Testis (tissue), 3 donors: ENCODE measurements around the gene CPLX3. TPM values are rescaled to one million over a fixed set of nuclear protein-coding genes. Genes with fewer than 3 reads are reported as not detected.

Source experiments
- DNase-seq: peaks from one replicate; pipeline ENCODE4 v3.0.0-alpha.2; 2019
- H3K27ac ChIP-seq, 2 donors: fragments of 200-600 bp; sonication (generic); one replicate each; pipeline ENCODE4 v1.5.1; 2019
- H3K27me3 ChIP-seq: fragments of 200-600 bp; sonication (generic); one replicate; pipeline ENCODE4 v1.5.1; 2019
- H3K36me3 ChIP-seq: fragments of 200-600 bp; sonication (generic); one replicate; pipeline ENCODE4 v1.5.1; 2017; ENCODE audit warnings: low read depth; ENCODE audit errors: missing control alignments
- H3K4me1 ChIP-seq: fragments of 200-600 bp; sonication (generic); one replicate; pipeline ENCODE4 v1.5.1; 2019
- H3K4me3 ChIP-seq, 2 donors: fragments of 200-600 bp; sonication (generic); one replicate each; pipeline ENCODE4 v1.5.1; 2017 to 2019
- H3K9me3 ChIP-seq: fragments of 200-600 bp; sonication (generic); one replicate; pipeline ENCODE4 v1.5.1; 2017
- CTCF ChIP-seq, 3 experiments: fragments of 450-650 bp in 2 of 3; fragments of 200-600 bp in 1 of 3; sonication (generic) in 1 of 3; IDR thresholded peaks; one replicate each; pipeline ENCODE4 v1.5.1; 2016 to 2019; ENCODE audit warnings: antibody characterized with exemption in 3 of 3, mild to moderate bottlenecking in 2 of 3, moderate library complexity in 1 of 3
- POLR2A ChIP-seq: fragments of 450-650 bp; IDR thresholded peaks from one replicate; pipeline ENCODE4 v1.6.1; 2017; ENCODE audit warnings: antibody characterized with exemption, mild to moderate bottlenecking, moderate library complexity
- WGBS, 2 donors: methylation state at CpG; one replicate each; pipeline ENCODE4 v1.1.5; 2018; 5-methylcytosine and 5-hydroxymethylcytosine counted together
- intact Hi-C: fragments of 100-400 bp; cut with DNase I; formaldehyde crosslinking; loops from one replicate; pipeline ENCODE4 v1.15.1; 2023; ENCODE audit warnings: low total_unique reads
- polyA plus RNA-seq: library from polyadenylated mRNA; stranded (reverse); fragments of 350-450 nt; fragmentation: Illumina TruSeq; extraction: RNeasy Lipid Tissue Mini Kit (QIAGEN cat#74804); gene quantifications from one replicate; pipeline ENCODE4 v1.2.3, GENCODE V29; 2014; ENCODE audit warnings: low read depth, low replicate concordance; ENCODE audit not compliant: insufficient read depth
- total RNA-seq, 2 donors: library from RNA; depleted of rRNA; stranded (reverse); fragments of >200 nt; gene quantifications; one replicate each; pipeline ENCODE4 v1.2.3, GENCODE V29; 2016

CPLX3 gene
- total and polyA plus RNA-seq, 3 donors from 2014 or later, result 3.6 to 5.7 (median 3.7) TPM

GRCh38 chr15:74786551-74787165 is 39.8 kb upstream of the CPLX3 start:
- peaks cover 45% of the 10 kb centered on the region for H3K4me1 ChIP-seq
- H3K27ac ChIP-seq, result no peak overlapping the region

GRCh38 chr15:74787251-74788041 is 39.0 kb upstream of the CPLX3 start:
- H3K27me3 ChIP-seq, result no peaks in the 10 kb centered on the region
- peaks cover 44% of the 10 kb centered on the region for H3K4me1 ChIP-seq
- WGBS, 2 donors, result 64 to 75% methylated on average over 10 to 13 of the region's 13 CpGs
- peak overlapping the region in 1 of 2 donors; percentile 36 for H3K27ac ChIP-seq
- TF ChIP-seq POLR2A, result no peak
- TF ChIP-seq CTCF (IDR thresholded peaks at IDR 0.05), result peak in 1 of 3 experiments; percentile 10
- H3K9me3 ChIP-seq, result no peaks in the 10 kb centered on the region
- peak; percentile 73 for DNase-seq
- H3K36me3 ChIP-seq, result no peaks in the 10 kb centered on the region
- intact Hi-C loops, result no loop called here
- no peak overlapping the region for H3K4me3 ChIP-seq

More at GRCh38 chr15:74786551-74787165, 39.8 kb upstream of the CPLX3 start:
- Histone ChIP-seq H3K9me3 (no peaks in the 10 kb centered on the region), H3K4me3 (no peak overlapping the region), H3K36me3 (no peaks in the 10 kb centered on the region), H3K27me3 (no peaks in the 10 kb centered on the region)
- DNase-seq, result no peak
- intact Hi-C loops, result no loop called here
- WGBS, 2 donors, result 65 to 73% methylated on average over 6 to 7 of the region's 7 CpGs
- TF ChIP-seq POLR2A, result no peak
- no peak for TF ChIP-seq CTCF (IDR thresholded peaks at IDR 0.05)

- H3K27ac ChIP-seq, result peak overlapping the region in 1 of 2 donors; percentile 36
- no peak overlapping the region for H3K4me3 ChIP-seq
Observed at GRCh38 chr15:74788042-74788682, 38.3 kb upstream of the CPLX3 start.

GRCh38 chr15:74788683-74789151 is 37.7 kb upstream of the CPLX3 start:
- Histone ChIP-seq H3K36me3 (no peaks in the 10 kb centered on the region), H3K9me3 (no peaks in the 10 kb centered on the region), H3K4me1 (peaks cover 32% of the 10 kb centered on the region), H3K27me3 (no peaks in the 10 kb centered on the region), H3K4me3 (no peak overlapping the region), H3K27ac (no peak overlapping the region)
- no peak for DNase-seq
- TF ChIP-seq CTCF (IDR thresholded peaks at IDR 0.05) (no peak), POLR2A (no peak)
- WGBS, 2 donors, result 71 to 77% methylated on average over 9 of the region's 9 CpGs
- intact Hi-C loops, result no loop called here

More at GRCh38 chr15:74788042-74788682, 38.3 kb upstream of the CPLX3 start:
- TF ChIP-seq CTCF (IDR thresholded peaks at IDR 0.05) (no peak), POLR2A (no peak)
- WGBS, 2 donors, result 65 to 68% methylated on average over 5 to 7 of the region's 7 CpGs
- no peak for DNase-seq
- intact Hi-C loops, result no loop called here
- H3K4me1 ChIP-seq, result peaks cover 37% of the 10 kb centered on the region
- H3K27me3 ChIP-seq, result no peaks in the 10 kb centered on the region
- H3K36me3 ChIP-seq, result no peaks in the 10 kb centered on the region
- no peaks in the 10 kb centered on the region for H3K9me3 ChIP-seq
